HEK293 (cell line): ENCODE results near the gene CD300LB.

ENCODE experiments used
- MYNN ChIP-seq: fragments of 450-650 bp; formaldehyde crosslinking; IDR thresholded peaks from 2 replicates; pipeline ENCODE4 v1.5.1; 2016; ENCODE audit warnings: missing biosample characterization, missing genetic modification characterization, borderline replicate concordance
- TF ChIP-seq, protein P1 (sequence below): fragments of 450-650 bp; formaldehyde crosslinking; IDR thresholded peaks from 2 replicates; pipeline ENCODE4 v1.5.1; 2016; ENCODE audit warnings: missing biosample characterization, missing genetic modification characterization

DNA sequence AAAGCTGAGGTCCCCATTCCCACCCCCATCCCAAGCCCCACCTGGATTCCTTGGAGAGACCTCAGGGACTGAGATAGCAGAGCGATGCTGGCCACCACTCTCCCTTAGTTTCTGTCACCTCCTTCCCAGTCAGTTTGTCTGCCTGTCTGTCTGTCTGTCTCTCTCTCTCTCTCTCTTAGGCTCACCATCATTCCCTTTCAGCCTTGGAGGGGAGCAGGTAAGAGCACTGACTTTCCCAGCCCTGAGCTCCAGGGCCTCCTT, 5.9 kb downstream of the CD300LB start:
- TF ChIP-seq, protein P1, sequence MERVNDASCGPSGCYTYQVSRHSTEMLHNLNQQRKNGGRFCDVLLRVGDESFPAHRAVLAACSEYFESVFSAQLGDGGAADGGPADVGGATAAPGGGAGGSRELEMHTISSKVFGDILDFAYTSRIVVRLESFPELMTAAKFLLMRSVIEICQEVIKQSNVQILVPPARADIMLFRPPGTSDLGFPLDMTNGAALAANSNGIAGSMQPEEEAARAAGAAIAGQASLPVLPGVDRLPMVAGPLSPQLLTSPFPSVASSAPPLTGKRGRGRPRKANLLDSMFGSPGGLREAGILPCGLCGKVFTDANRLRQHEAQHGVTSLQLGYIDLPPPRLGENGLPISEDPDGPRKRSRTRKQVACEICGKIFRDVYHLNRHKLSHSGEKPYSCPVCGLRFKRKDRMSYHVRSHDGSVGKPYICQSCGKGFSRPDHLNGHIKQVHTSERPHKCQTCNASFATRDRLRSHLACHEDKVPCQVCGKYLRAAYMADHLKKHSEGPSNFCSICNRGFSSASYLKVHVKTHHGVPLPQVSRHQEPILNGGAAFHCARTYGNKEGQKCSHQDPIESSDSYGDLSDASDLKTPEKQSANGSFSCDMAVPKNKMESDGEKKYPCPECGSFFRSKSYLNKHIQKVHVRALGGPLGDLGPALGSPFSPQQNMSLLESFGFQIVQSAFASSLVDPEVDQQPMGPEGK (tag by site-specific recombination) = no peak
- no peak for TF ChIP-seq MYNN
